ENCODE results near the gene ITFG2. TPM values are rescaled to one million over a fixed set of nuclear protein-coding genes. Genes with fewer than 3 reads are reported as not detected.
"Not testable (repeated sequence)": the region's sequence is repeated elsewhere in the genome, so short reads cannot be mapped to it uniquely, and the experiment has no call there.

The ITFG2 gene
- total and polyA plus RNA-seq, 2 donors (not counting 3 experiments of a cell fraction or from before 2014, with no cell fraction given) = 25.0 to 31.9 TPM

GRCh38 chr12:2864198-2864597 is 51.7 kb downstream of the ITFG2 start:
- H3K79me2 ChIP-seq (ENCODE audit: control insufficient read depth, insufficient read depth, low read length) = no peaks in the 10 kb centered on the region
- H3K9me1 ChIP-seq (replicated peaks; ENCODE audit: control insufficient read depth, extremely low read depth, insufficient read depth, low read length) = no peaks in the 10 kb centered on the region
- H3K4me1 ChIP-seq (ENCODE audit: control insufficient read depth, extremely low read depth, insufficient read depth, low read length) = no peaks in the 10 kb centered on the region
- H4K20me1 ChIP-seq (replicated peaks; ENCODE audit: control insufficient read depth, extremely low read depth, insufficient read depth, low read length) = no peaks in the 10 kb centered on the region
- no TSS peak for BruUV-seq (replicated peaks)
- no peak overlapping the region for H3K4me2 ChIP-seq (ENCODE audit: insufficient read depth, low read length)
- CTCF ChIA-PET = interaction anchor here (0.9 to 6.1 kb wide), 5 partner anchors 10 to 177 kb away, joined by 3 to 33 read pairs (median 5); partner anchors contain the start of genes FOXM1 and RHNO1
- no peaks in the 10 kb centered on the region for H3K27me3 ChIP-seq (ENCODE audit: control insufficient read depth in 2 of 2, insufficient read depth in 2 of 2, low read length in 2 of 2)
- FAIRE-seq (no peak), DNase-seq (ENCODE audit: low read depth, low spot score) (no peak)
- H2AFZ ChIP-seq (ENCODE audit: low read depth, low read length) = no peak overlapping the region
- H3K36me3 ChIP-seq (ENCODE audit: control insufficient read depth in 2 of 2, extremely low read depth in 1 of 2, insufficient read depth in 2 of 2, low read length in 2 of 2) = peaks cover 6 to 20% of the 10 kb centered on the region in 2 experiments
- H3K9me3 ChIP-seq (replicated peaks; ENCODE audit: control insufficient read depth, insufficient read depth, low read length) = no peaks in the 10 kb centered on the region
- no peak overlapping the region for H3K9ac ChIP-seq (replicated peaks; ENCODE audit: extremely low read depth, insufficient read depth, low read length)
- POLR2A ChIA-PET = no interaction called here
- intact Hi-C loops (cut with micrococcal nuclease) = no loop called here
- TF ChIP-seq JUN (IDR thresholded peaks at IDR 0.05; ENCODE audit: borderline replicate concordance, insufficient read depth, insufficient read length, low read depth) = no peak
- no peak for TF ChIP-seq FOS (IDR thresholded peaks at IDR 0.05; ENCODE audit: borderline replicate concordance, insufficient read depth, low read length)
- no peak for TF ChIP-seq POLR2AphosphoS5 (IDR thresholded peaks at IDR 0.05; ENCODE audit: insufficient read depth, low read depth, low read length)
- no peak for TF ChIP-seq MAX (IDR thresholded peaks at IDR 0.05; ENCODE audit: insufficient read depth, insufficient read length)
- no peak for TF ChIP-seq MYC (IDR thresholded peaks at IDR 0.05; ENCODE audit: low read depth, low read length)
- TF ChIP-seq GATA2 (IDR thresholded peaks at IDR 0.05; ENCODE audit: insufficient read depth, insufficient read length, low read depth, low read length) = no peak
- TF ChIP-seq EZH2 (IDR thresholded peaks at IDR 0.05; ENCODE audit: borderline replicate concordance, low read depth, low read length, severe bottlenecking) = no peak
- dilution Hi-C loops (cut with MboI; ENCODE audit: extremely low pct_ligation_motif_present, low sequenced_read_pairs) = no loop called here
- H3K27ac ChIP-seq (ENCODE audit: insufficient read depth, low read depth, low read length) = no peak overlapping the region
- H3K4me3 ChIP-seq (replicated peaks in 1 of 3; ENCODE audit: insufficient read depth in 1 of 3, low read depth in 1 of 3, low read length in 3 of 3) = no peak overlapping the region

- H3K9me3 ChIP-seq (replicated peaks; ENCODE audit: control insufficient read depth, insufficient read depth, low read length); H4K20me1 ChIP-seq (replicated peaks; ENCODE audit: control insufficient read depth, extremely low read depth, insufficient read depth, low read length); H3K9ac ChIP-seq (replicated peaks; ENCODE audit: extremely low read depth, insufficient read depth, low read length); FAIRE-seq; intact Hi-C loops (cut with micrococcal nuclease); H2AFZ ChIP-seq (ENCODE audit: low read depth, low read length); H3K4me3 ChIP-seq (replicated peaks in 1 of 3; ENCODE audit: insufficient read depth in 1 of 3, low read depth in 1 of 3, low read length in 3 of 3); BruUV-seq (replicated peaks); H3K9me1 ChIP-seq (replicated peaks; ENCODE audit: control insufficient read depth, extremely low read depth, insufficient read depth, low read length); POLR2A ChIA-PET; H3K27me3 ChIP-seq (ENCODE audit: control insufficient read depth in 2 of 2, insufficient read depth in 2 of 2, low read length in 2 of 2); H3K4me2 ChIP-seq (ENCODE audit: insufficient read depth, low read length); dilution Hi-C loops (cut with MboI; ENCODE audit: extremely low pct_ligation_motif_present, low sequenced_read_pairs); H3K27ac ChIP-seq (ENCODE audit: insufficient read depth, low read depth, low read length); H3K4me1 ChIP-seq (ENCODE audit: control insufficient read depth, extremely low read depth, insufficient read depth, low read length); DNase-seq (ENCODE audit: low read depth, low spot score): not testable (repeated sequence)
- Histone ChIP-seq H3K36me3 (ENCODE audit: control insufficient read depth in 2 of 2, extremely low read depth in 1 of 2, insufficient read depth in 2 of 2, low read length in 2 of 2) (peaks cover 6 to 17% of the 10 kb centered on the region in 2 experiments), H3K79me2 (ENCODE audit: control insufficient read depth, insufficient read depth, low read length) (peaks cover 22% of the 10 kb centered on the region)
- CTCF ChIA-PET = interaction anchor here (1.7 to 6.1 kb wide), 2 partner anchors 15 to 172 kb away, joined by 3 to 33 read pairs; no protein-coding TSS in a partner anchor
Observed at GRCh38 chr12:2868986-2869632, 56.6 kb downstream of the ITFG2 start.

Other genes starting within 250 kb of the ITFG2 start
- gene FKBP4, start 17.7 kb upstream of the ITFG2 start, total RNA-seq = 74.1 and 85.6 TPM in 2 replicates
- 26.5 and 31.0 TPM in 2 replicates for gene FKBP4, start 17.7 kb upstream of the ITFG2 start, polyA plus RNA-seq
- not detected in 2 replicates for gene NRIP2, start 22.4 kb downstream of the ITFG2 start, total RNA-seq
- gene NRIP2, start 22.4 kb downstream of the ITFG2 start, polyA plus RNA-seq = not detected in 2 replicates
- not detected in 2 replicates for gene TEX52, start 44.4 kb downstream of the ITFG2 start, total RNA-seq
- not detected in 2 replicates for gene TEX52, start 44.4 kb downstream of the ITFG2 start, polyA plus RNA-seq
- gene FOXM1, start 64.5 kb downstream of the ITFG2 start, total RNA-seq = 110 and 136 TPM in 2 replicates
- 34.0 and 43.5 TPM in 2 replicates for gene FOXM1, start 64.5 kb downstream of the ITFG2 start, polyA plus RNA-seq
- 33.8 and 39.9 TPM in 2 replicates for gene RHNO1, start 64.6 kb downstream of the ITFG2 start, total RNA-seq
- 35.2 and 37.9 TPM in 2 replicates for gene RHNO1, start 64.6 kb downstream of the ITFG2 start, polyA plus RNA-seq
- 30.8 and 32.9 TPM in 2 replicates for gene TULP3, start 78.2 kb downstream of the ITFG2 start, total RNA-seq
- gene TULP3, start 78.2 kb downstream of the ITFG2 start, polyA plus RNA-seq = 31.0 and 31.3 TPM in 2 replicates
- gene TEAD4, start 146.7 kb downstream of the ITFG2 start, total RNA-seq = 39.4 and 46.0 TPM in 2 replicates
- 34.4 and 38.4 TPM in 2 replicates for gene TEAD4, start 146.7 kb downstream of the ITFG2 start, polyA plus RNA-seq